Eye (tissue), 1 donor: Measurements from ENCODE around the gene GLCE.

Source experiments
- DNase-seq: peaks from one replicate; pipeline ENCODE4 v3.0.0-alpha.2; 2015

Gene GLCE

DNA sequence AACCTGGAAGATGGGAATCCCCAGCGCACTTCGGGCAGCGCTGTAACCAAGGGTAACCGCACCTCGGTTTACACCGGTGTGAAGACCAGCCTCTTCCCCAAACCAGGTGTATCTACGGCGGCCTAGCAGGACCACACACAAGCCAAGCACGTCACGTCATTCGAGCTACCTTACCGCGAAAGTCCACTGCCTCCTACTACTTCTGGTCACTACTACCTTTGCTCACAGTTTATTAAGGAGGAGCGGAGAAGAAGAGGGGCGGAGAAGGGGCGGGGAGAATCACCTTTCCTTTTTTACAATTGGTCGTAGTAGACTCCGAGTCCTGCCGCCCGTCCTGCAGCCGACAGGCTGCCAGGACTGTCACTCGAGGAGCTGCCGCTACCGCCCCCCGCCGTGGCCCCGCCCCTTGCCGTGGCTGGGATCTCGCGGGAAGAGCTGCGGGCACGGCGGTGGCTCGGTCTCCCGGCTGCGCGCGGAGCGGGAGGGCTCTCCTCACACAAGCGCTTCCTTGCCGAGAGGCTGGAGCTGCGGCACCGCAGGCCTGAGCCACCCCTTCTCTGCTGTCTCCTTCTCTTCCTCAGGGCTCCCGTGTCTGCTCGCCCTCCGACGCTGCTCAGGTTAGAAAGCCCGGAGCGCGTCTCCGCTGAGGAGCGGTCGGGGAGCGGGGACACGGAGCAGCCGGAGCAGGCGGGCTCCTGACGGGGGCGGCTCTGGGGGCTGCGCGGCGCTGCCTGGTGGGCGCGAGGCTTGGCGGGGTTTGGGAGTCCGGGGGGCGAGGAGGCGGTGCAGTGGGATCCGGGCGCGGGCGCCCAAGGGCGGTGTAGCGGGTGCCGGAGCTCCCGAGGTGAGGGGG is at the start of gene GLCE:
Gene GLCE, plus strand, starts transcription at position 495 of the 853 bp plus-strand sequence. CDS start 95,172 bp downstream, outside the sequence.
- peak; percentile 98 for DNase-seq

DNA sequence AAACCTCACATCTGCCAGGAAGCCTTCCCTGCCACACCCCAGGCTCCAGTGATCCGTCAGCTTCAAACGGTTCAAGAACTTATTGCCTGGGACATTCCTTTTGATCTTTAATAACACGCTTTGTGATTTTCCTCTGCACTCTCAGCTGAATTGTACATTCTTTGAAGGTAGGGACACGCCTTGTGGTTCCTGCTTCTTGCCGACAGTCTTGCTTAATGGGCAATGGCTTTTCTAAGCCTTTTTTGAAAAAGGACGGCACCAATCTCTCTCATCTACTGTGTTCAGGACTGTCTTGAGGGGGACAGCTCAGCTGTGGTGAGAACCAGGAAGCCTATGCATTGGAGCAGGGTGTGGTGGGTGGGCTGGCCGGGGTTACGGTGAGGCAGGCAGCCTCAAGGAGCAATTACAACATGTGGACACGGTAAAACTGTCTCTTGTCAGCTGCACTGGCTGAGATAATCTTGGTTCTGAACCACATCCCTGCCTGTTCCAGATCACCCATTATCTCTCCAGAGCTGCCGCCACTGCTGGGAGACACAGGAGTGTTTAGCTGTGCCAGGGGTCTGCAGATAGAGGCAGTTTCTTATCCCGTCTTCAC is 46.0 kb upstream of the GLCE start:
- DNase-seq = no peak

DNA sequence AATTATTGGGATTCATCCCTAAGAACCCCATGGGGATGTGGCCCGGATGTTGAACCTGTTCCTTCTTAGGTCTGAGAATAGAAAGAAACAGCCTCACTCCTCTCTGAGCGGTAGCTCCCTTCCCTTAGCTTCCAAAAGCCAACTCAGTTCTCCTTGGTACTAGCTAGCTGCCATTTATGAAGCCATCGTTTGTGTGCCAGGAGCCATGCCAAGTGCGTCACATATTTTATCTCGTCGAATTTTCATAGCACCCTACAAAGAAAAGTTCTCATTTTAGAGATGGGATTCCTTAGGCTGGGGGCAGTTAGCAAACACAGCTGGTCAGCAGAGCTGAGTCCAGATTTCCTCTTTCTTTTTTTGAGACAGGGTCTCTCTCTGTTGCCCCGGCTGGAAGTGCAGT is 45.4 kb upstream of the GLCE start:
- DNase-seq = no peak

- DNase-seq = no peak
Observed at GRCh38 chr15:69116391-69116790, 44.0 kb upstream of the GLCE start.

GRCh38 chr15:69117431-69117871 is 43.0 kb upstream of the GLCE start:
- DNase-seq = peak; percentile 76

- DNase-seq = peak; percentile 56
Observed at GRCh38 chr15:69118089-69118488, 42.3 kb upstream of the GLCE start.

GRCh38 chr15:69119001-69119400 is 41.4 kb upstream of the GLCE start:
- DNase-seq = no peak

DNA sequence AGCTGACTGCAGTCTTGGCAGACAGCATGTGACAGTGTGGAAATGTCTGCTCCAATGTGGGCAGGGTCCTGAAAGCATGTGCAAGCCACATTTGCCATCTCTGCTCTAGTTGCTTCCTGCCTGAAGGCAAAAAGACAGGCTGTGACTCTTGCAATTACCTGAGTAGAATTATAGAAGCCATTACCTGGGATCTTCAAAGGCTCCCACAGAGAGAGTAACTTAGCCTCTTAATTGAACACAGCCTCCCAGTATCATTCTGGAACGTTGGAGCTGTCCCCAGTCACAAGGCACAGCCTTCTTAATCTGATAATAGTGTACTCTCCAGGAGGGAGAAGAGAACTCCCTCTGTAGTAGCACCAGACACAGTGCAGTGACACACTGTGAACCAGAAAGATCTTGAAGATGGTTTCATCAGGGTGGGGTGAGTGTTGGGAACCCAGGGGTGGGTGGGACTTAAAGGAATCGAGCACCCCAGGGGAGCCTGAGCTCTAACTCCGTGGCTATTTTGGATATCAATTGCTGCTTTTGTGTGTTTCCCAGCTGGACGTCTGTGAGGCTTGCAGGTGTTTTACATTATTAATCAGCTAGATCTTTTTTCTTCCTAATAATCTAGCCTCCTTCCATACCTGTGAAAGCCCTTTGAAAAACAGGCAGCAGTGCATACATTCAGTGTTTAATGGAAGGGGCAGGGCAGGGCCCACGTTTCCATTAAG is 40.6 kb upstream of the GLCE start:
- no peak for DNase-seq

DNA sequence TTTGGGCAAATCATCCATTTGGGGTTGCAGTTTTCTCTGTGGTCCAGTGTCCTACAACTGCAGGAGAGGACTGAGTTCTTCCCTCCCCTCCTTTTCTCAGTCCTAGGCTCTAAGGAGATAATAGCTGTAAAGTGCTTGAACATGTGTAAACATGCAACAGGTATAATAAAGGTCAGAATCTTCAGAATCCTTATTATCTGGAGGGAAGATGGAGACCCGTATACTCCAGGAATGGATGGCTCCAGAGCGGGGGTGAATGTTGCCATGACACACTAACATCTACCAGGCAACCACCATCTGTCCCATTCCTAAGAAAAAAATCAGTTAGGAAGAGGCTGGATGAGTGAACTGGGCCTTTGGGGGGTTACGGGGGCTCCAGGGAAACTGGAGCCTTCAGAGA is 39.7 kb upstream of the GLCE start:
- DNase-seq = no peak

GRCh38 chr15:69121198-69121828 is 39.1 kb upstream of the GLCE start:
- no peak for DNase-seq

DNA sequence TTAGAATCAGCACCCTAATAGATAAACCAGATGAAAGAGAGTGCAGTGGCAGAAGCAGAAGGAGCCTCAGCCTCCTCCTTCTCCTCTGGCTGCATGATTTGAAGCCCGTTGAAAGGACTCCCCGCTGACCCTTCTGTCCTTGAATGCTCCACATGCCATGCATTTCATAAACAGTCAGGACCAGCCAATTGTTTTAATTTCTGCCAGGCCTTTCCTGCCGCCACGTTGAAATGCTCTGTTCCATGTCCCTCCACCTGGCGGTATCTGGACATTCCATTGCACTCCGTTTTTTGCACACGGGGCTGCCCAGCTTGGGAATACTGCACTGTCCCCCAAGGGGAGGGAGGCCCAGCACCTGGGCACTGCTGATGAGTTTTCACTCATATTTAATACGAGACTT is 35.2 kb upstream of the GLCE start:
- no peak for DNase-seq

GRCh38 chr15:69126054-69126469 is 34.4 kb upstream of the GLCE start:
- no peak for DNase-seq

DNA sequence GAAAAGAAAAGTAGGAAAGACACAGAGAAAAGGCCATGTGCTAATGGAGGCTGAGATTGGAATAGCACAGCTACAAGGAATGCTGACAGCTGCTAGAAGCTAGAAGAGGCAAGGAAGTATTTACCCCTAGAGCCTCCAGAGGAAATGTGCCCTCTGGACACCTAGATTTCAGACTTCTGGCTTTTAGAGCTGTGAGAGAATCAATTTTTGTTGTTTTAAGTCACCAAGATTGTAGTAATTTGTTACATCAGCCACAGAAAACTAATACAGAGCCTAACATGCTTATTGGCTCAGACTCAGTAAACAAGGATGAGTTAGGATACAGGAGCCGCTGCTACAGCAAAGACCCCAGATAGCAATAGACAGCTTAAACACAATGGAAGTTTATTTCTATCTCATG is 33.1 kb upstream of the GLCE start:
- no peak for DNase-seq

GRCh38 chr15:69128667-69129311 is 31.6 kb upstream of the GLCE start:
- no peak for DNase-seq

- DNase-seq = no peak
Observed at GRCh38 chr15:69131362-69132220, 28.8 kb upstream of the GLCE start.

- DNase-seq = no peak
Observed at GRCh38 chr15:69132430-69132829, 28.0 kb upstream of the GLCE start.

DNA sequence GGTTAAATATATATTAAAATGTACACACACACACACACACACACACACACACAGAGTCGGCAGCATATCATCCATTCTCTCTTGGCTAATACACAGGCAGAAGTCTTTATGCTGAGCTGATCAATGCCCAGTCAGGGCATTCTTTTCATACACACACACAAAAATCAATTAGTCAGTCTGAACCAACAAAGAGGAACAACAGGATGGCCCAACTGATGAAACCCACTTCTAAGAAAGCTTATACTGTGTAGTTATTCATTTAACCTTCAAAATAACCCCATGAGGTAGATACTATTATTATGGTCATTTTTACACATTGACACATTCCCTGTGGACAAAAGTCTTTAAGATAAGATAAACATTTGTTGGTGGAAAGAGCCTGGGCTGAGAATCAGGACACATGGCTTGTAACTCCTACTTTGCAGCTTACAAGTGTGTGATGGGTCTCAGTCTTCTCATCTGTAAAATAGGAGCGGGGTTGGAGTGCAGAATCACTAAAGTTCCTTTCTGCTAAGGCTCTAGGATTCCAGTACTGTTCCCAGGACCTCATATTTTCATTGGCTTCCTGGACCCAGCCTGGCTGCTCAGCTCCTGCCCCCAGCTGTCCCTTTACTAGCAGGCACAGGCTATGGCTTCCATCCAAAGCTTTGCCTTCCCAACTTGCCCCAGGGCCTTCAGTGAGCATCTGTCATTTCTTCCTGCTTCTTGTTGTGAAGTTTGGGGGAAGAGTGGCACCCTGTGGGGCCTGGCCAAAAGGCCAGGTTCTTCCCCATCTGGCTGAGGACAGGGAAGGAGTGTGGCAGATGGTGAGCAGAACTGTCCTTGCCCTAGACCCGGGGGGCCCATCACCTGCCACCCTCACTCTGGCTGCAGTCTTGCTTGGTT is 27.2 kb upstream of the GLCE start:
- no peak for DNase-seq

- DNase-seq = no peak
Observed at GRCh38 chr15:69133862-69134519, 26.4 kb upstream of the GLCE start.

GRCh38 chr15:69134791-69135190 is 25.6 kb upstream of the GLCE start:
- no peak for DNase-seq

DNA sequence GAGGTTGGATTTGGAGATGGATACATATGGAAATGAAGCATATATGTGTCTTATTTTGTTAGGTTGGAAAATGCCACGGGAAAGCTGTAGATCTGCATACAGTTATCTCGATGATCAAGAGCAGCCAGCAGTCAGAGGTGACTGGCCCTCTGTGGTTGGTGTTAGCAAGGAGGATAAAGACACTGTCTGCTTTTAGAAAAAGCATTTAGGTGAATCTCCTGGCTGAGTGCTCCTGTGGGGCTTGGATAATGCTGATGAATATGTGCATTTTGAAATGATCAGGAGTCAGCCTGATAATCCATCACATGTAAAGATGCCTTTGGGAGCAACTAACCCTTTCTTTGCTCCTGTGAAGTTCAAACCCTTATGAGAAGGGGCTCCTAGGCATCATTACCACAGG is 24.9 kb upstream of the GLCE start:
- DNase-seq = no peak
